Kidney glomerular epithelial cell (primary cell): ENCODE results near the gene CHKB.

ENCODE experiments used
- DNase-seq: peaks from one replicate; lab custom pipeline; 2025; lab: John Stamatoyannopoulos, UW

CHKB gene

GRCh38 chr22:50572965-50573364 is 9.7 kb downstream of the CHKB start:
- no peak for DNase-seq

- DNase-seq, result no peak
Observed at GRCh38 chr22:50571264-50572175, 11.1 kb downstream of the CHKB start.

DNA sequence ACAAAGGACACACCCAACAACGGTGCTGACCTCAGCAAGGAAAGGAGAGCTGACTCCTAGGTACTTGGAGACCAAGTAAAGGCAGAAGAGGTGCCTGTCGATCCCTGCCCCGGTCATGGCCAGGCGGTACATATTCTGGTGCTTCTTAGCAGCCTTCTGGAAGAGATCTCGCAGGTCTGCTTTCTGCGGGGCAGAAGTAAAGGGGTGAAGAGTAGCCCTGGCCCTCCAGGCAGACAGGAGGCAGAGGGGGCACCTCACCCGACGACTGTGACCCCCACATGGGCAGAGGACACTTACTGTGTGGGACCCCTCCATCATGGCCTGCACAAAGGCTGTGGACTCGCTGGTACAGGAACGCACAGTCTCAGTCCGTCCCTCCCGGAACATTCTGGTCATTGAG is 11.8 kb downstream of the CHKB start:
- DNase-seq, result no peak

GRCh38 chr22:50569896-50570535 is 12.6 kb downstream of the CHKB start:
- DNase-seq, result no peak

GRCh38 chr22:50569041-50569459 is 13.6 kb downstream of the CHKB start:
- DNase-seq, result no peak

DNA sequence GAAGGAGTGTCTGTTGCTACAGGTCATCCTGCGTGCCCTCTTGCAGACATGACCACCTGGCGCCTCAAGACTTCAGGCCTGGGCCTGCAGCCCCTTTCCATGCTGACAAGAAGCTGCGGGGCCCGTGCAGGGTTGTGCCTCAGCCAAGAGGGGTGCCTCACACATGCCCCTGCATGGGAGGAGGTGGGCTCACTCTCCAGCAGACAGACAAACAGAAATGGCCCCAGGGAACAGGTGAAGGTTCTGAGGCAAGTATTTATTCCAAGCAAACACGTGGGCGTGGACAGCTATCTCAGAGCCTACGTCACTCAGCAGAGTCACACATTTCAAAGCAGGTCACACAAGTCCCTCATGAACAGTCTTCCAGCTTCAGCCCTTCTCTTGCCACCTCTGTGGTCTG is 14.0 kb downstream of the CHKB start:
- no peak for DNase-seq

DNA sequence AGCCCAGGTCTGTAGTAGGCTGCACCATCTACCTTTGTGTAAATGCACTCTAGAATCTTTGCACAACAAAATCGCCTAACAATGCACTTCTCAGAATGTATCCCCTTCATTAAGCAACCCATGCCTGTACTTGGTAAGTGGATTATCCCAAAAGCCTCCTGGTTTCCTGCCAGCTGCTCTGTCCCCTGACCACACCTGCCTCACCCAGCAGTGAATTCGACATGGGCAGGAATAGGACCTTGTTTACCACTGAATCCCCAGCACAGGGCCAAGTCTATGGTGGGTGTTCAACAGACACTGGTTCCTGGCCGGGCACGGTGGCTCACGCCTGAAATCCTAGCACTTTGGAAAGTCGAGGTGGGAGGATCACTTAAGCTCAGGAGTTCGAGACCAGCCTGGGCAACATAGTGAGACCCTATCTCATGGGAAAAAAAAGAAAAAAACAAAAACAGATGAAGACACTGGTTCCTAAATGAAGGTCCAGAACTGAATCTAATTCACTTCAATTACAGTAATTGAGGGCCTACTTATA is 14.9 kb downstream of the CHKB start:
- no peak for DNase-seq

DNA sequence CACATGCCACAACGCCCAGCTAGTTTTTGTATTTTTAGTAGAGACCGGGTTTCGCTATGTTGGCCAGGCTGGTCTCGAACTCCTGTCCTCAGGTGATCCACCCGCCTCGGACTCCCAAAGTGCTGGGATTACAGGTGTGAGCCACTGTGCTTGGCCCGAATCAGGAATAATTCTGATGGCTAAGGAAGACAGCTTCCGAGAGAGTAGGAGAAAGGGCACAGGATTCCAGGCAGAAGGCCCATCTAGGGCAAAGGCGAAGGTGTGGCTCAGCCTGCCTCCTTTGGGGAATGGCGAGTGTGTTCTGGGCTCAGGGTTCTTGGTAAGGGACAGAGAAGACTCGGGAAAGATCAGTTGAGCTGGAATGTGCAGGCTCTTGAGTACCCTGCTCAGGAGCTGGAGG is 18.4 kb downstream of the CHKB start:
- no peak for DNase-seq

DNA sequence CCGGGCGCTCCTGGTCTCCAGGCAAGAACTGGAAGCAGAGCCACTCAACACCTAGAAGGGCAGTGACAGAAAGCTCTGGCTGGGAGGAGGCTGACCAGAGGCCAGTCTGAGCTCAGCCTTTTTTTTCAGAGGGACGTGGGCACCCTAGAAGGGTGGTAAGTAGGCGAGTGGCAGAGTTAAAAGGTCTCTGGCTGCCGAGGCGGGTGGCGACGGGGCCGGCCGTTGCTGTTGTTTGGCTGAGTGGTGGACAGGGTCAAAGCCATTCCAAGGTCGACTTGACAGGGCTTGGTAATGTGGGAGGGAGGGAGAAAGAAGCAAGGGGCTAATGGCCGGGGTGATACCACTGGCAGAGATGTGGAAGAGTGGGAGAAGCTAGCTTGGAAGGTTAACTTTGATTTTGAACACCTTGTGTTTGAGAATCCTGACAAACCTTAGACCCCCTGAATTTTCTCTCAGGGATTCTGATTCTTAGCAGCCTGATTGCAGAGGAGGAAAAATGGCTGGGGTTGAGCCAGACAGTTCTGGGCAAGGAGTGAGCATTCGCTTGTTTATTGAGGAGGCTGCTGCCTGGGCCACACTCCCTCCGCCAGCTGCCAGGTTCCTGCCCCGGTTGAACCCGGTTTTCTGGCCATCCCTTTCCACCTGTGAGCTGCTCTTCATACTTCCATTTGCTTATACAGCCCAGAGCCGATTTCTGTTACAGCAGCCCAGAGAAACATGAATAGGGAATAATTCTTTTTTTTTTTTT is 19.1 kb downstream of the CHKB start:
- no peak for DNase-seq

GRCh38 chr22:50562523-50563412 is 19.9 kb downstream of the CHKB start, which contains the start of gene SYCE3:
Gene SYCE3, minus strand, starts transcription at chr22:50562919. Its CDS starts 6,514 bp downstream, at chr22:50556405.
- peak; percentile 88 for DNase-seq

- DNase-seq, result no peak
Observed at GRCh38 chr22:50561401-50562358, 21.0 kb downstream of the CHKB start.

DNA sequence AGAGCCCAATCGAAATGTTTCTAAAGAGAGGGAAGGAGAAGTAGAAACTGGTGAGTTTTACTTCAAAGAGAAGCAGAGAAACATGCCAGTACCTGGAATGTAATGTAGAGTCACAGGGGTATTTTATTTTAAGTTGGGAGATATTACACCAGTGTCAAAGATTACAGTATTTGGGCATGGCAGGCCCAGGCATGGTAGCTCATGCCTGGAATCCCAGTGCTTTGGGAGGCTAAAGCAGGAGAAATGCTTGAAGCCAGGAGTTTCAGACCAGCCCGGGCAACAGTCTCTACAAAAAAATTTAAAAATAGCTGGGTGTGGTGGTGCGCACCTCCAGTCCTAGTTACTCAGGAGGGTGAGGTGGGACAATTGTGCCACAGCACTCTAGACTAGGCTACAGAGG is 22.6 kb downstream of the CHKB start:
- no peak for DNase-seq

GRCh38 chr22:50556703-50557102 is 25.9 kb downstream of the CHKB start:
- no peak for DNase-seq

DNA sequence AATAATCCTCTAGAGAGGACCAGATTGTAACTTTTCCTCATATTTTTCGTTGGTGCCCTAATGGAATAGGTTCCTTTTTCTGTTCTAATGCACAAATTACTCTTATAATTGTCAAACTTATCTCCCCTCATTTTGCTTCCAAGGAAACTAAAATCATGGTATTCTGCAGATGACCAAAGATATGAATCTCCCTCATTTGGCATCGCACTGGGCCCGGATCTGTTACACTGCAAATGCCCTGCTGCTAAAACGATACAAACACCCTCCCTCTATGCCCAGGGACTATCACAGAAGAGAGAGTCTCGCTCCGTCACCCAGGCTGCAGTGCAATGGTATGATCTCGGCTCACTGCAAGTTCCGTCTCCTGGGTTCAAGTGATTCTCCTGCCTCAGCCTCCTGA is 29.3 kb downstream of the CHKB start:
- no peak for DNase-seq

DNA sequence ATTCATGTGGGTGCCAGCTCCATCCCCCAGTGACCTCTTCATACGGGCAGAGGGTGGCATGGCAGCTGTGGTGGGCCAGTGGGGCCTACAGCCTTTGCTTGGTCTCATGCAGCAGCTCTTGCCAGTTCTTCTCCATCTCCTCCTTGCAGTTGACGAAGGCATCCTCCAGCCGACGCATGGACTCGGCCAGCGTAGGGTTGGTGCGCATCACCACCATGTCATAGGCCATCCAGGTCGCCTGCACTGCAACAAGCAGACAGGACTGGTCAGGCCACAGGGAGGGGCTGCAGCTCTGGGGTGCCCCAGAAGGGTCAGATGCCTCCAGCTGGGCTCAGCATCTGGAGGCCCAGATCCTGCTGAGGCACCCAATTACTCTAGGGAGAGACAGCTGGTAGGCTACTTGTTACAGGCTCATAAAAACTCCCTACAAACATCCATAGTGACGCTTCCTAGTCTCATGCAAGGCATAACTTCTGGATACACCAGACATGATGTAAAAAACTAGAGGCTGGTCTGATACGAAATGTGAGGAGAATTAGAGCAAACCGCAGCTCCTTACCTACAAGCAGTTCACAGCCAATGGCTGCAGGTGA is 31.4 kb downstream of the CHKB start:
- DNase-seq, result no peak

- no peak for DNase-seq
Observed at GRCh38 chr22:50550395-50550794, 32.3 kb downstream of the CHKB start.

DNA sequence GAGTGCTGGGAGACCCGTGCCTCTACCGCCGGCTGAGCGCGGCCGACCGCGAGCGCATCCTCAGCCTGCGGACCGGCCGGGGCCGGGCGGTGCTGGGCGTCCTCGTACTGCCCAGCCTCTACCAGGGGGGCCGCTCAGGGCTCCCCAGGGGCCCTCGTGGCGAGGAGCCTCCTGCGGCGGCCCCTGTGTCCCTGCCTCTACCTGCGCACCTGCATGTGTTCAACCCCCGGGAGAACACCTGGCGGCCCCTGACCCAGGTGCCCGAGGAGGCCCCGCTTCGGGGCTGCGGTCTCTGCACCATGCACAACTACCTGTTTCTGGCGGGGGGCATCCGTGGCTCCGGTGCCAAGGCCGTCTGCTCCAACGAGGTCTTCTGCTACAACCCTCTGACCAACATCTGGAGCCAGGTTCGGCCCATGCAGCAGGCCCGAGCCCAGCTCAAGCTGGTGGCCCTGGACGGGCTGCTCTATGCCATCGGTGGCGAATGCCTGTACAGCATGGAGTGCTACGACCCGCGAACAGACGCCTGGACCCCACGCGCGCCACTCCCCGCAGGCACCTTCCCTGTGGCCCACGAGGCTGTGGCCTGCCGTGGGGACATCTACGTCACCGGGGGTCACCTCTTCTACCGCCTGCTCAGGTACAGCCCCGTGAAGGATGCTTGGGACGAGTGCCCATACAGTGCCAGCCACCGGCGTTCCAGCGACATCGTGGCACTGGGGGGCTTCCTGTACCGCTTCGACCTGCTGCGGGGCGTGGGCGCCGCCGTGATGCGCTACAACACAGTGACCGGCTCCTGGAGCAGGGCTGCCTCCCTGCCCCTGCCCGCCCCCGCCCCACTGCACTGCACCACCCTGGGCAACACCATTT is 33.5 kb downstream of the CHKB start:
- DNase-seq, result no peak

DNA sequence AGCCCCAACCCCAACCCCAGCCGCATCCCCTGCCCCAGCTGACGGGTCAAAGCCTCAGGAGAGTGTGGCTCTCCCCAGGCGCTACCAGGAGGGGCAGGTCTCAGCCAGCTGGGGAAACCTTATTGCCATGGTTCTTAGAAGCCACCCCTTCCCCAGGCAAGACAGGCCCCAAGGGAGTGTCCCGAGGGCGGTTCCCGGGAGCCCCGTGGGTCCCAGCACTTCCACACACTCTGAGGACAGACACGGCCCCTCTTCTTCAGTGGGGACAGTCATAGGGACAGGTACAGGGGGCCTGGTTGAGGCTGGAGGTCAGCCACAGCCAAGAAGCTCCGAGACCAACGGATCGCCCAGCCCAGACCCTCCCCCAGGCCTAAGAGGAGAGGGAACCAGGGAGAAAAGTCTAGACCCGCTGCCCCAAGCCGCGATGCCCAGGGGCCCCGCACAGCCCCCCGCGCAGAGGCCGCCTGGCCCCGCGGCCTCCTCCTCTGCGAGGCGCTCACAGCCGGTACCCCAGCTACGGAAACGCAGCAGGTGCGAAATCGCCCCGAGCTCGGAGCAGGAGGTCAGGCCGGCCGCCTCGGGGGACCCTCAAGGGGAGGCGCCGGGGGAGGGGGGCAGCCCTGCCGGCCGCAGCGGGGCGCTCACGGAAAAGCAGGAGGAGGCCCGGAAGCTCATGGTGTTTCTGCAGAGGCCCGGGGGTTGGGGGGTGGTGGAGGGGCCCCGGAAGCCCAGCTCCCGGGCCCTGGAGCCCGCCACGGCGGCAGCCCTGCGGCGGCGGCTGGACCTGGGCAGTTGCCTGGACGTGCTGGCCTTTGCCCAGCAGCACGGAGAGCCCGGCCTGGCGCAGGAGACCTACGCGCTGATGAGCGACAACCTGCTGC is 34.4 kb downstream of the CHKB start:
- DNase-seq, result no peak
